ENCODE results near the gene NFATC3.

NFATC3 gene

DNA sequence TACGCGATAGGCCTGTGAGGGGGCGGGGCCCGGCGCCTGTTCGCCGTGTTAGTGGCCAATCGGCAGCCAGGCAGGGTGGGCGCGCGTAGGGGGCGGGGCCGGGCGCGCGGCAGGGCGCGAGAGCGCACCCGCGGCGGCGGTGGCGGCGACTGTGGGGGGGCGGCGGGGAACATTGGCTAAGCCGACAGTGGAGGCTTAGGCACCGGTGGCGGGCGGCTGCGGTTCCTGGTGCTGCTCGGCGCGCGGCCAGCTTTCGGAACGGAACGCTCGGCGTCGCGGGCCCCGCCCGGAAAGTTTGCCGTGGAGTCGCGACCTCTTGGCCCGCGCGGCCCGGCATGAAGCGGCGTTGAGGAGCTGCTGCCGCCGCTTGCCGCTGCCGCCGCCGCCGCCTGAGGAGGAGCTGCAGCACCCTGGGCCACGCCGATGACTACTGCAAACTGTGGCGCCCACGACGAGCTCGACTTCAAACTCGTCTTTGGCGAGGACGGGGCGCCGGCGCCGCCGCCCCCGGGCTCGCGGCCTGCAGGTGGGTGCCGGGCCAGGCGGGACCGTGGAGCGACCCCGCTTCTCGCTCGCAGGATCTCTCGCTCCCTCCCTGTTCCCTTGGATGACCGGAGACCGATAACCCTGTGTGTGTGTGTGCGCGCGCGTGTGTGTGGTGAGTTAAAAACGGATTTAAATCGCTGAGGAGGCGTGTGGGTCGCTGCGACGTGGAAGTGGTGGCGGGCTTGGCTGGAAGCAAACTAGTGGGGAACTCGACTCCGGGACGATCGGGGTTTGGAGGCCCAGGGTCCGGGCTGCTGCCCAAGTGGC, at the start of gene NFATC3:
TSS of gene NFATC3 (plus strand) at position 112 of the 813 bp plus-strand sequence. CDS start at position 424, 312 bp downstream.
- DNase-seq, result peak; percentile 99

- DNase-seq, result no peak
Measured at GRCh38 chr16:68037841-68038597, 47.2 kb upstream of the NFATC3 start.

DNA sequence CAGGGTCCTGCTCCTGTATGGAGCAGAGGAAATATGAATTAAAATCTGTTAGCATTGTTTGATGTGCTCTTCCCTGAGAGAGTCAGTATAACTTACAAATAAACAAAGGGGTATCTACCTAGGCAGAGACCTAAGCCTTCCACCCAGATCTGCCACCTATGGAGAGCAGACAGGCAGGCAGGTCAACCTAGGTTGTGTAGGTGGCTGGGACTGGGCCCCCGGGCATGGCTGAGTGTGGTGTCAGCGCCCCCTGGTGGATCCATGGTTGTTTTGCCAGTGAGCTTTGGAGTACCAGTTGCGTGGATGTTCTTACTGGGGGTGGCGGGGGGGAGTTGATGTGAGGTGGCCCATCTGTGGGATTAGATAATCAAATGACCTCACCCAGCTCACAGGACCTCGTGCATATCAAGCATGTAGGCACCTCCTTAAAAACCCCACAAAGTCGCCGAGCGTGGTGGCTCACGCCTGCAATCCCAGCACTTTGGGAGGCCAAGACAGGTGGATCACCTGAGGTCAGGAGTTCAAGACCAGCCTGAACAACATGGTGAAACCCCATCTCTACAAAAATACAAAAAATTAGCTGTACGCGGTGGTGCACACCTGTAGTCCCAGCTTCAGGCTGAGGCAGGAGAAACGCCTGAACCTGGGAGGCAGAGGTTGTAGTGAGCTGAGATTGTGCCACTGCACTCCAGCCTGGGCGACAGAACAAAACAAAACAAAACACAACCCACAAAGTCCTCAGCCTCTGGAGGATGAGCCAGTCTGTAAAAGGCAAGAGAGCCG, 44.5 kb upstream of the NFATC3 start:
- peak; percentile 84 for DNase-seq

- DNase-seq, result no peak
Measured at GRCh38 chr16:68041783-68042182, 43.4 kb upstream of the NFATC3 start.

DNA sequence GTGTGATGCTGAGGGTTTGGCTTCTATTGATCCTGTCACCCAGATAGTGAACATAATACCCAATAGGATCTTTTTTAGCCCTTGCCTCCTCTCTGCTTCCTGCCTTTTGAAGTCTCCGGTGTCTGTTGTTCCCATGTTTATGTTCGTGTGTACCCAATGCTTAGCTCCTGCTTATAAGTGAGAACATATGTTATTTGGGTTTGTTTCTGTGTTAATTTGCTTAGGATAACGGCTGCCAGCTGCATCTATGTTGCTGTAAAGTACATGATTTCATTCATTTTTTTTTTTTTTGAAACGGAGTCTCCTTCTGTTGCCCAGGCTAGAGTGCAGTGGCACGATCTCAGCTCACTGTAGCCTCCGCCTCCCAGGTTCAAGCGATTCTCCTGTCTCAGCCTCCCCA, 39.1 kb upstream of the NFATC3 start:
- DNase-seq, result no peak

- no peak for DNase-seq
Measured at GRCh38 chr16:68047987-68048386, 37.2 kb upstream of the NFATC3 start.

GRCh38 chr16:68049449-68049848, 35.7 kb upstream of the NFATC3 start:
- DNase-seq, result no peak

- DNase-seq, result no peak
Measured at GRCh38 chr16:68055395-68055794, 29.8 kb upstream of the NFATC3 start.

- no peak for DNase-seq
Measured at GRCh38 chr16:68059804-68060203, 25.4 kb upstream of the NFATC3 start.

- DNase-seq, result no peak
Measured at GRCh38 chr16:68061396-68061795, 23.8 kb upstream of the NFATC3 start.

- DNase-seq, result peak; percentile 12
Measured at GRCh38 chr16:68062910-68063393, 22.2 kb upstream of the NFATC3 start.

DNA sequence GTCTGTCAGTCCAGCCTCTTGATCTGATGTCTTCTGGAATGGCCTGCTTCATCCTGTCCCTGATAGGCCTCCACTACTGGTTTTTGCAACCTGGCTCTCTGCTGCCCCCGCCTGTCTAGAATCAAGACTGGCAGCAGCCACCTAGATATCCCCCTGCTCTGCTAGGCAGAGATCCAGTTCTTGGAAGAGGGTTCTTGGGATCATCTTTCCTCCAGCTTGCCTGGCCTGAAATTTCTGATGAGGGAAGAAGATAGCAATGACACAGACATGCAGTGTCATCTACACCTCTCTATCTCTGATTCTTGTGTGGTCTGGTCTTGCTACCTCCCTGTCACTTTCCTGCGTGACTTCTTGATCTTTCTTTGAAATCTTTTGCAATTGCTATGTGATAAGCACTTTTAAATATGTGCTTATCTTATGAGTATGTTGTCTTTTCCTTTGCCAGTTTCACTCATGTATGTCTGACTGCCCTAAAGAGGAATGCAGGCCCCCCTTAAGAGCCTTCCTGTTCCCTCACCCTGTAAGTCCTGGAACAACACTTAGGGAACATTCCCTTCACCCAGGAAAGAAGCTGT, 20.3 kb upstream of the NFATC3 start:
- peak; percentile 58 for DNase-seq

DNA sequence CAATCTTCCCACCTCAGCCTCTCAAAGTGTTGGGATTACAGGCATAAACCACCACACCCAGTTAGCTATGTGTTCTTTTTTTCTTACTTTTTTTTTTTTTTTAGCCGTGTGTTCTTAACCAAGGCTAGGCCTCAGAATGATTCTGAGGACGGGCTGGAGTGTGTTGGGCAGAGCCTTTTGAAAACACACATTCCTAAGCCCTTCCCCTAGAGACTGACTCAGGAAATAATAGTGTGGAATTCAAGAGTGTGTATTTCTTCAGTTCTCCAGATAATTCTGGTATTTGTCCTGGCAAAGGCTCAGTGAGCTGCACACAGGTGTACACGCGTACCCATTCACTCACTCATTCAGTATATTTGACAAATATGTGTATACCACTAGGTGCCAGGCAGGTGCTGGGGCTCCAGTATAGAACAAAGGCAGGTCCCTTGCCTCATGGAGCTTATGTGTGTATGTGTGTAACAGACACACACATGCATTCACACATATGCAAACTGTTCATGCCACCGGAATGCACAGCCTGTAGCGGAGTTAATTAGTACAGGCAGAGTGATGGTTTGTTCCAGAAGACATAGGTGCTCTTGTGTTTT, 19.4 kb upstream of the NFATC3 start:
- DNase-seq, result no peak

GRCh38 chr16:68066763-68067162, 18.4 kb upstream of the NFATC3 start:
- no peak for DNase-seq

- no peak for DNase-seq
Measured at GRCh38 chr16:68068926-68069325, 16.2 kb upstream of the NFATC3 start.

GRCh38 chr16:68069511-68070248, 15.5 kb upstream of the NFATC3 start:
- DNase-seq, result peak; percentile 13

- DNase-seq, result no peak
Measured at GRCh38 chr16:68070249-68070730, 14.9 kb upstream of the NFATC3 start.

GRCh38 chr16:68070806-68071517, 14.2 kb upstream of the NFATC3 start:
- no peak for DNase-seq

- DNase-seq, result no peak
Measured at GRCh38 chr16:68071518-68071901, 13.7 kb upstream of the NFATC3 start.

- no peak for DNase-seq
Measured at GRCh38 chr16:68072038-68072695, 13.0 kb upstream of the NFATC3 start.

Measured in stimulated activated naive CD4-positive, alpha-beta T cell treated with Interleukin-2 at 50 U/mL for 16 hours (primary cell).